ENCODE results near the gene KLF6.

KLF6 gene

GRCh38 chr10:3757250-3757637 is 27.8 kb downstream of the KLF6 start:
- Histone ChIP-seq H2AK5ac (ENCODE audit: low read depth, low read length) (no peak overlapping the region), H3K23ac (ENCODE audit: low read depth, low read length, poor library complexity) (no peak overlapping the region), H2BK5ac (ENCODE audit: low read length) (no peak overlapping the region), H3K14ac (ENCODE audit: low read length) (no peak overlapping the region), H3K4me2 (ENCODE audit: insufficient read depth, low read length, poor library complexity, severe bottlenecking) (no peak overlapping the region), H2BK12ac (ENCODE audit: low read length) (no peak overlapping the region), H3K4ac (ENCODE audit: low read length) (no peak overlapping the region), H3K9me3 (replicated peaks in 1 of 2; ENCODE audit: control insufficient read depth in 2 of 2, insufficient read depth in 1 of 2, low read depth in 1 of 2, low read length in 2 of 2) (no peaks in the 10 kb centered on the region), H3K27ac (replicated peaks; ENCODE audit: low read length) (no peak overlapping the region), H3K18ac (ENCODE audit: low read length) (no peak overlapping the region), H2BK15ac (ENCODE audit: low read length) (no peak overlapping the region), H3K36me3 (replicated peaks in 1 of 2; ENCODE audit: control insufficient read depth in 2 of 2, insufficient read depth in 2 of 2, low read length in 2 of 2) (no peaks in the 10 kb centered on the region), H2BK120ac (ENCODE audit: low read depth, low read length) (no peak overlapping the region), H3K4me1 (ENCODE audit: control insufficient read depth in 2 of 2, insufficient read depth in 1 of 2, low read depth in 1 of 2, low read length in 2 of 2) (peaks cover 6 to 11% of the 10 kb centered on the region in 2 donors), H3K4me3 (ENCODE audit: low read length in 2 of 2) (no peak overlapping the region), H3K79me1 (ENCODE audit: low read depth, low read length) (no peaks in the 10 kb centered on the region), H3K27me3 (ENCODE audit: control insufficient read depth in 3 of 3, insufficient read depth in 3 of 3, low read depth in 1 of 3, low read length in 3 of 3) (peaks cover 0 to 4% (median 0%) of the 10 kb centered on the region in 3 experiments), H3K9ac (ENCODE audit: low read depth, low read length, poor library complexity) (no peak overlapping the region), H2AFZ (ENCODE audit: low read length) (no peak overlapping the region), H4K91ac (ENCODE audit: low read depth, low read length, poor library complexity) (no peak overlapping the region), H4K8ac (ENCODE audit: low read depth, low read length) (no peak overlapping the region)
- WGBS, 2 donors (ENCODE audit: extremely low coverage in 2 of 2, insufficient read length in 2 of 2, insufficient replicate concordance in 1 of 2) = no CpG with 5 or more reads among the region's 7 CpGs
- DNase-seq (ENCODE audit: low spot score) = no peak

GRCh38 chr10:3756360-3756740 is 28.7 kb downstream of the KLF6 start:
- peaks cover 3 to 4% of the 10 kb centered on the region in 2 donors for H3K4me1 ChIP-seq (ENCODE audit: control insufficient read depth in 2 of 2, insufficient read depth in 1 of 2, low read depth in 1 of 2, low read length in 2 of 2)
- WGBS, 2 donors (ENCODE audit: extremely low coverage in 2 of 2, insufficient read length in 2 of 2, insufficient replicate concordance in 1 of 2) = 100% methylated on average over 3 of the region's 5 CpGs
- H2BK12ac ChIP-seq (ENCODE audit: low read length) = no peak overlapping the region
- no peak overlapping the region for H4K91ac ChIP-seq (ENCODE audit: low read depth, low read length, poor library complexity)
- no peak overlapping the region for H3K23ac ChIP-seq (ENCODE audit: low read depth, low read length, poor library complexity)
- no peak overlapping the region for H2BK120ac ChIP-seq (ENCODE audit: low read depth, low read length)
- no peak overlapping the region for H2BK5ac ChIP-seq (ENCODE audit: low read length)
- no peak overlapping the region for H3K9ac ChIP-seq (ENCODE audit: low read depth, low read length, poor library complexity)
- H3K4ac ChIP-seq (ENCODE audit: low read length) = no peak overlapping the region
- no peak overlapping the region for H3K14ac ChIP-seq (ENCODE audit: low read length)
- no peak overlapping the region for H2BK15ac ChIP-seq (ENCODE audit: low read length)
- no peaks in the 10 kb centered on the region for H3K79me1 ChIP-seq (ENCODE audit: low read depth, low read length)
- no peaks in the 10 kb centered on the region for H3K9me3 ChIP-seq (replicated peaks in 1 of 2; ENCODE audit: control insufficient read depth in 2 of 2, insufficient read depth in 1 of 2, low read depth in 1 of 2, low read length in 2 of 2)
- no peak overlapping the region for H2AFZ ChIP-seq (ENCODE audit: low read length)
- H2AK5ac ChIP-seq (ENCODE audit: low read depth, low read length) = no peak overlapping the region
- no peaks in the 10 kb centered on the region for H3K36me3 ChIP-seq (replicated peaks in 1 of 2; ENCODE audit: control insufficient read depth in 2 of 2, insufficient read depth in 2 of 2, low read length in 2 of 2)
- no peak overlapping the region for H3K27ac ChIP-seq (replicated peaks; ENCODE audit: low read length)
- peaks cover 0 to 4% (median 0%) of the 10 kb centered on the region in 3 experiments for H3K27me3 ChIP-seq (ENCODE audit: control insufficient read depth in 3 of 3, insufficient read depth in 3 of 3, low read depth in 1 of 3, low read length in 3 of 3)
- DNase-seq (ENCODE audit: low spot score) = no peak
- H4K8ac ChIP-seq (ENCODE audit: low read depth, low read length) = no peak overlapping the region
- H3K4me2 ChIP-seq (ENCODE audit: insufficient read depth, low read length, poor library complexity, severe bottlenecking) = no peak overlapping the region
- H3K18ac ChIP-seq (ENCODE audit: low read length) = no peak overlapping the region
- no peak overlapping the region for H3K4me3 ChIP-seq (ENCODE audit: low read length in 2 of 2)

- no CpG with 5 or more reads among the region's 14 CpGs for WGBS, 2 donors (ENCODE audit: extremely low coverage in 2 of 2, insufficient read length in 2 of 2, insufficient replicate concordance in 1 of 2)
- no peaks in the 10 kb centered on the region for H3K79me1 ChIP-seq (ENCODE audit: low read depth, low read length)
- H4K91ac ChIP-seq (ENCODE audit: low read depth, low read length, poor library complexity) = no peak overlapping the region
- H4K8ac ChIP-seq (ENCODE audit: low read depth, low read length) = no peak overlapping the region
- H3K36me3 ChIP-seq (replicated peaks in 1 of 2; ENCODE audit: control insufficient read depth in 2 of 2, insufficient read depth in 2 of 2, low read length in 2 of 2) = no peaks in the 10 kb centered on the region
- H2BK15ac ChIP-seq (ENCODE audit: low read length) = no peak overlapping the region
- peaks cover 0 to 4% (median 0%) of the 10 kb centered on the region in 3 experiments for H3K27me3 ChIP-seq (ENCODE audit: control insufficient read depth in 3 of 3, insufficient read depth in 3 of 3, low read depth in 1 of 3, low read length in 3 of 3)
- H3K4me1 ChIP-seq (ENCODE audit: control insufficient read depth in 2 of 2, insufficient read depth in 1 of 2, low read depth in 1 of 2, low read length in 2 of 2) = peaks cover 0 to 7% of the 10 kb centered on the region in 2 donors
- no peak for DNase-seq (ENCODE audit: low spot score)
- H2BK120ac ChIP-seq (ENCODE audit: low read depth, low read length) = no peak overlapping the region
- H3K9ac ChIP-seq (ENCODE audit: low read depth, low read length, poor library complexity) = no peak overlapping the region
- H3K14ac ChIP-seq (ENCODE audit: low read length) = no peak overlapping the region
- H3K9me3 ChIP-seq (replicated peaks in 1 of 2; ENCODE audit: control insufficient read depth in 2 of 2, insufficient read depth in 1 of 2, low read depth in 1 of 2, low read length in 2 of 2) = no peaks in the 10 kb centered on the region
- H3K18ac ChIP-seq (ENCODE audit: low read length) = no peak overlapping the region
- no peak overlapping the region for H3K4ac ChIP-seq (ENCODE audit: low read length)
- no peak overlapping the region for H3K23ac ChIP-seq (ENCODE audit: low read depth, low read length, poor library complexity)
- no peak overlapping the region for H2BK5ac ChIP-seq (ENCODE audit: low read length)
- H3K4me3 ChIP-seq (ENCODE audit: low read length in 2 of 2) = no peak overlapping the region
- H2AK5ac ChIP-seq (ENCODE audit: low read depth, low read length) = no peak overlapping the region
- H3K4me2 ChIP-seq (ENCODE audit: insufficient read depth, low read length, poor library complexity, severe bottlenecking) = no peak overlapping the region
- no peak overlapping the region for H3K27ac ChIP-seq (replicated peaks; ENCODE audit: low read length)
- H2BK12ac ChIP-seq (ENCODE audit: low read length) = no peak overlapping the region
- peak overlapping the region; percentile 41 for H2AFZ ChIP-seq (ENCODE audit: low read length)
Measured at GRCh38 chr10:3755440-3756359, 29.3 kb downstream of the KLF6 start.

- H2AFZ ChIP-seq (ENCODE audit: low read length) = no peak overlapping the region
- H3K27ac ChIP-seq (replicated peaks; ENCODE audit: low read length) = no peak overlapping the region
- H3K36me3 ChIP-seq (replicated peaks in 1 of 2; ENCODE audit: control insufficient read depth in 2 of 2, insufficient read depth in 2 of 2, low read length in 2 of 2) = no peaks in the 10 kb centered on the region
- H3K18ac ChIP-seq (ENCODE audit: low read length) = no peak overlapping the region
- H2BK12ac ChIP-seq (ENCODE audit: low read length) = no peak overlapping the region
- no peak overlapping the region for H3K23ac ChIP-seq (ENCODE audit: low read depth, low read length, poor library complexity)
- no peak overlapping the region for H3K4ac ChIP-seq (ENCODE audit: low read length)
- no peak overlapping the region for H3K4me2 ChIP-seq (ENCODE audit: insufficient read depth, low read length, poor library complexity, severe bottlenecking)
- peaks cover 0 to 4% (median 0%) of the 10 kb centered on the region in 3 experiments for H3K27me3 ChIP-seq (ENCODE audit: control insufficient read depth in 3 of 3, insufficient read depth in 3 of 3, low read depth in 1 of 3, low read length in 3 of 3)
- H2BK5ac ChIP-seq (ENCODE audit: low read length) = no peak overlapping the region
- H3K79me1 ChIP-seq (ENCODE audit: low read depth, low read length) = no peaks in the 10 kb centered on the region
- H2AK5ac ChIP-seq (ENCODE audit: low read depth, low read length) = no peak overlapping the region
- H3K9ac ChIP-seq (ENCODE audit: low read depth, low read length, poor library complexity) = no peak overlapping the region
- no peak overlapping the region for H3K4me3 ChIP-seq (ENCODE audit: low read length in 2 of 2)
- H2BK120ac ChIP-seq (ENCODE audit: low read depth, low read length) = no peak overlapping the region
- no CpG with 5 or more reads among the region's 9 CpGs for WGBS, 2 donors (ENCODE audit: extremely low coverage in 2 of 2, insufficient read length in 2 of 2, insufficient replicate concordance in 1 of 2)
- H3K14ac ChIP-seq (ENCODE audit: low read length) = no peak overlapping the region
- peaks cover 0 to 14% of the 10 kb centered on the region in 2 donors for H3K4me1 ChIP-seq (ENCODE audit: control insufficient read depth in 2 of 2, insufficient read depth in 1 of 2, low read depth in 1 of 2, low read length in 2 of 2)
- H4K8ac ChIP-seq (ENCODE audit: low read depth, low read length) = no peak overlapping the region
- no peak overlapping the region for H2BK15ac ChIP-seq (ENCODE audit: low read length)
- DNase-seq (ENCODE audit: low spot score) = no peak
- H3K9me3 ChIP-seq (replicated peaks in 1 of 2; ENCODE audit: control insufficient read depth in 2 of 2, insufficient read depth in 1 of 2, low read depth in 1 of 2, low read length in 2 of 2) = no peaks in the 10 kb centered on the region
- no peak overlapping the region for H4K91ac ChIP-seq (ENCODE audit: low read depth, low read length, poor library complexity)
Measured at GRCh38 chr10:3754727-3755439, 30.1 kb downstream of the KLF6 start.

Data from neuronal stem cell (in vitro differentiated cells).